ENCODE data around the gene RBM43. TPM values are rescaled to one million over a fixed set of nuclear protein-coding genes. Genes with fewer than 3 reads are reported as not detected.
"Not testable (repeated sequence)": the region's sequence is repeated elsewhere in the genome, so short reads cannot be mapped to it uniquely, and the experiment has no call there.

Gene RBM43
- total and polyA plus RNA-seq, 2 of the 4 experiments (the other 2 are of a cell fraction), result 1.6 to 3.6 TPM

DNA sequence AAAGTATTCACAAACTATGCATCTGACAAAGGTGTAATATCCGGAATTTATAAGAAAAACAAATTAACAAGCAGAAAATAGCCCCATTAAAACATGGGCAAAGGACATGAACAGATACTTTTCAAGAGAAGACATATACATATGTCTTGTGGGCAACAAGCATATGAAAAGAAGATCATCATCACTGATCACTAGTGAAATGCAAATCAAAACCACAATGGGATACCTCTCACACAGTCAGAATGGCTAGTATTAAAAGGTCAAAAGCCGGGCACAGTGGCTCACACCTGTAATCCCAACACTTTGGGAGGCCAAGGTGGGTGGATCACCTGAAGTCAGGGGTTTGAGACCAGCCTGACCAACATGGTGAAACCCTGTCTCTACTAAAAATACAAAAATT is 28.4 kb downstream of the RBM43 start:
- H3K4me1 ChIP-seq (ENCODE audit: control insufficient read depth, insufficient read depth, low read length); H2AFZ ChIP-seq (replicated peaks; ENCODE audit: low read length, poor library complexity); H3K4me2 ChIP-seq (ENCODE audit: low read depth, low read length); H4K20me1 ChIP-seq (ENCODE audit: insufficient read depth, low read length); POLR2A ChIA-PET (ENCODE audit: unreplicated experiment); H4K8ac ChIP-seq (ENCODE audit: low read depth in 2 of 2, low read length in 2 of 2); H3K18ac ChIP-seq (ENCODE audit: low read depth, low read length); H3K4ac ChIP-seq (ENCODE audit: low read depth, low read length); H3K79me1 ChIP-seq (ENCODE audit: low read depth in 1 of 2, low read length in 2 of 2); H3K14ac ChIP-seq (replicated peaks; ENCODE audit: low read depth, low read length); H3K27me3 ChIP-seq (ENCODE audit: control insufficient read depth, insufficient read depth, low read length); H3K9ac ChIP-seq (ENCODE audit: low read depth, low read length); H3K36me3 ChIP-seq (ENCODE audit: control insufficient read depth, insufficient read depth, low read length); dilution Hi-C loops (cut with HindIII; ENCODE audit: low sequenced_read_pairs, unreplicated experiment); H4K91ac ChIP-seq (ENCODE audit: insufficient read depth, low read depth, low read length); H2AK5ac ChIP-seq (ENCODE audit: low read depth, low read length); H3K27ac ChIP-seq (ENCODE audit: insufficient read depth, low read length); CTCF ChIA-PET; H3K4me3 ChIP-seq (ENCODE audit: insufficient read depth, low read depth, low read length); H3K9me1 ChIP-seq (ENCODE audit: insufficient read depth, low read length); H4K5ac ChIP-seq (ENCODE audit: low read depth, low read length); H2BK20ac ChIP-seq (ENCODE audit: low read depth, low read length); ATAC-seq (ENCODE audit: low read depth); H2BK120ac ChIP-seq (ENCODE audit: low read depth, low read length); H3K56ac ChIP-seq (ENCODE audit: extremely low read depth, insufficient read depth, low read length); H2BK15ac ChIP-seq (ENCODE audit: low read depth, low read length); H3K23ac ChIP-seq (ENCODE audit: low read depth, low read length); H2BK5ac ChIP-seq (ENCODE audit: low read depth, low read length, poor library complexity, severe bottlenecking); H2AK9ac ChIP-seq (replicated peaks; ENCODE audit: low read depth, low read length, poor library complexity); H3K9me3 ChIP-seq (ENCODE audit: control insufficient read depth, insufficient read depth, low read length); DNase-seq; BruUV-seq (replicated peaks): not testable (repeated sequence)
- WGBS, 2 experiments (ENCODE audit: extremely low coverage in 2 of 2, insufficient read length in 1 of 2), result no CpG with 5 or more reads among the region's 2 CpGs
- intact Hi-C loops (cut with micrococcal nuclease), result loop anchor here (10.0 kb wide), 1 partner anchor 1488 kb away; no protein-coding TSS in a partner anchor
- in situ Hi-C loops (cut with MboI; ENCODE audit: low sequenced_read_pairs), result loop anchor here (25.0 kb wide), 2 partner anchors 621 to 1096 kb away; no protein-coding TSS in a partner anchor
